SU-DHL-6 (cell line): ENCODE data around the gene LRP4.

Experiments used
- H2AFZ ChIP-seq: fragments of 200-600 bp; sonication (generic); 2 replicates; pipeline ENCODE4 v1.6.1; 2014; ENCODE audit warnings: low read depth, mild to moderate bottlenecking, moderate library complexity, mixed read lengths, antibody characterized with exemption, low read length; ENCODE audit not compliant: severe bottlenecking
- H3F3A ChIP-seq: fragments of 200-600 bp; shearing (Covaris generic); 2 replicates; pipeline ENCODE4 v1.6.0; 2016; ENCODE audit warnings: antibody characterized with exemption, mild to moderate bottlenecking; ENCODE audit not compliant: insufficient read depth
- H3K27ac ChIP-seq: fragments of 200-600 bp; sonication (generic); 2 replicates; pipeline ENCODE4 v1.5.1; 2016; ENCODE audit warnings: low read depth, mild to moderate bottlenecking, low read length, moderate library complexity, mixed read lengths
- H3K27me3 ChIP-seq: fragments of 200-600 bp; sonication (generic), shearing (Covaris generic); 2 replicates; pipeline ENCODE4 v1.6.0; 2014; ENCODE audit warnings: mild to moderate bottlenecking, low read length
- H3K36me3 ChIP-seq: fragments of 200-600 bp; sonication (generic); 2 replicates; pipeline ENCODE4 v1.6.1; 2014; ENCODE audit warnings: mild to moderate bottlenecking, low read length, mixed read lengths
- H3K4me2 ChIP-seq: fragments of 300-600, 200-600 bp; shearing (Covaris generic), sonication (generic); 2 replicates; pipeline ENCODE4 v1.6.0; 2014; ENCODE audit warnings: low read length, low read depth, mild to moderate bottlenecking; ENCODE audit not compliant: poor library complexity, severe bottlenecking
- H3K4me3 ChIP-seq: fragments of 200-600 bp; sonication (generic); 2 replicates; pipeline ENCODE4 v1.5.1; 2014; ENCODE audit warnings: antibody characterized with exemption, low read length, mild to moderate bottlenecking, mixed read lengths; ENCODE audit not compliant: insufficient read depth, poor library complexity, severe bottlenecking
- H3K79me2 ChIP-seq: fragments of 200-600 bp; sonication (generic); 2 replicates; pipeline ENCODE4 v1.6.1; 2014; ENCODE audit warnings: mild to moderate bottlenecking, low read length, moderate library complexity; ENCODE audit not compliant: insufficient read depth
- H3K9ac ChIP-seq: fragments of 200-600 bp; sonication (generic); 2 replicates; pipeline ENCODE4 v1.7.0; 2014; ENCODE audit warnings: mild to moderate bottlenecking, low read length
- H3K9me2 ChIP-seq: fragments of 200-600 bp; sonication (generic); replicated peaks from 2 replicates; pipeline ENCODE4 v1.6.1; 2014; ENCODE audit warnings: low read length; ENCODE audit not compliant: insufficient read depth
- H3K9me3 ChIP-seq: fragments of 200-600 bp; sonication (generic); 2 replicates; pipeline ENCODE4 v1.6.1; 2014; ENCODE audit warnings: low read length, mixed read lengths; ENCODE audit not compliant: insufficient read depth
- H4K20me1 ChIP-seq: fragments of 200-600 bp; sonication (generic); 2 replicates; pipeline ENCODE4 v1.6.1; 2014; ENCODE audit warnings: low read depth, mild to moderate bottlenecking, antibody characterized with exemption, low read length, moderate library complexity, mixed read lengths
- CTCF ChIP-seq: fragments of 200-600 bp; sonication (generic); IDR thresholded peaks from one replicate; pipeline ENCODE4 v1.5.1; 2017; ENCODE audit warnings: antibody characterized with exemption, mild to moderate bottlenecking, low read length, moderate library complexity; ENCODE audit not compliant: insufficient read depth, poor library complexity, severe bottlenecking
- EZH2phosphoT487 ChIP-seq: fragments of 200-600 bp; sonication (generic), shearing (Covaris generic); conservative IDR thresholded peaks from 2 replicates; pipeline ENCODE4 v1.6.1; 2018; ENCODE audit warnings: mild to moderate bottlenecking, antibody characterized with exemption, low read length, moderate library complexity, mixed read lengths

Gene LRP4

GRCh38 chr11:46900091-46900746 is 18.1 kb downstream of the LRP4 start:
- no peak overlapping the region for H3K27ac ChIP-seq
- no peak overlapping the region for H3K4me3 ChIP-seq
- no peaks in the 10 kb centered on the region for H3K79me2 ChIP-seq
- no peak overlapping the region for H3K4me2 ChIP-seq
- H3K9me3 ChIP-seq = no peaks in the 10 kb centered on the region
- no peak overlapping the region for H3K9ac ChIP-seq
- H3K9me2 ChIP-seq = no peaks in the 10 kb centered on the region
- no peak overlapping the region for H2AFZ ChIP-seq
- H4K20me1 ChIP-seq = no peaks in the 10 kb centered on the region
- no peaks in the 10 kb centered on the region for H3K27me3 ChIP-seq
- H3K36me3 ChIP-seq = no peaks in the 10 kb centered on the region
- H3F3A ChIP-seq = no peaks in the 10 kb centered on the region
- no peak for TF ChIP-seq CTCF
- no peak for TF ChIP-seq EZH2phosphoT487

- Histone ChIP-seq H3K4me3 (no peak overlapping the region), H3K79me2 (no peaks in the 10 kb centered on the region), H3K36me3 (no peaks in the 10 kb centered on the region), H3K9me2 (no peaks in the 10 kb centered on the region), H3K9me3 (no peaks in the 10 kb centered on the region), H3F3A (no peaks in the 10 kb centered on the region), H2AFZ (no peak overlapping the region), H3K27ac (no peak overlapping the region), H3K4me2 (no peak overlapping the region), H3K9ac (no peak overlapping the region), H3K27me3 (no peaks in the 10 kb centered on the region), H4K20me1 (no peaks in the 10 kb centered on the region)
- TF ChIP-seq CTCF (no peak), EZH2phosphoT487 (no peak)
Observed at GRCh38 chr11:46899501-46900025, 18.8 kb downstream of the LRP4 start.

- H3K79me2 ChIP-seq = no peaks in the 10 kb centered on the region
- no peak overlapping the region for H2AFZ ChIP-seq
- no peaks in the 10 kb centered on the region for H3F3A ChIP-seq
- H3K9me3 ChIP-seq = no peaks in the 10 kb centered on the region
- H3K4me2 ChIP-seq = no peak overlapping the region
- H3K4me3 ChIP-seq = no peak overlapping the region
- H3K9me2 ChIP-seq = no peaks in the 10 kb centered on the region
- no peaks in the 10 kb centered on the region for H3K27me3 ChIP-seq
- H3K27ac ChIP-seq = no peak overlapping the region
- H3K9ac ChIP-seq = no peak overlapping the region
- no peaks in the 10 kb centered on the region for H3K36me3 ChIP-seq
- no peaks in the 10 kb centered on the region for H4K20me1 ChIP-seq
- TF ChIP-seq EZH2phosphoT487 (no peak), CTCF (no peak)
Observed at GRCh38 chr11:46898396-46899095, 19.8 kb downstream of the LRP4 start.
